Glutamatergic neuron (in vitro differentiated cells): ENCODE data around the gene C1QTNF1. TPM values are rescaled to one million over a fixed set of nuclear protein-coding genes. Genes with fewer than 3 reads are reported as not detected.
A peak's percentile ranks its signal among the peaks of the same experiment; 100 is the strongest.

Experiments
- DNase-seq: peaks from one replicate; pipeline ENCODE4 v3.0.0; 2022
- H3K27ac Mint-ChIP-seq: one replicate; pipeline ENCODE4 v1.8.0; 2020; ENCODE audit warnings: mild to moderate bottlenecking, mixed read lengths, inconsistent platforms; ENCODE audit not compliant: unreplicated experiment
- H3K27me3 Mint-ChIP-seq: one replicate; pipeline ENCODE4 v1.8.0; 2020; ENCODE audit warnings: mild to moderate bottlenecking, moderate library complexity, mixed read lengths, inconsistent platforms; ENCODE audit not compliant: unreplicated experiment
- H3K36me3 Mint-ChIP-seq: one replicate; pipeline ENCODE4 v1.8.0; 2020; ENCODE audit warnings: mild to moderate bottlenecking, mixed read lengths, inconsistent platforms; ENCODE audit not compliant: unreplicated experiment
- H3K4me1 Mint-ChIP-seq: one replicate; pipeline ENCODE4 v1.8.0; 2020; ENCODE audit warnings: mild to moderate bottlenecking, low read depth, mixed read lengths, inconsistent platforms; ENCODE audit not compliant: unreplicated experiment
- H3K4me3 Mint-ChIP-seq: one replicate; pipeline ENCODE4 v1.8.0; 2020; ENCODE audit warnings: mild to moderate bottlenecking, mixed read lengths, inconsistent platforms; ENCODE audit not compliant: unreplicated experiment
- H3K9me3 Mint-ChIP-seq: one replicate; pipeline ENCODE4 v1.8.0; 2020; ENCODE audit warnings: mild to moderate bottlenecking, moderate library complexity, mixed read lengths, inconsistent platforms; ENCODE audit not compliant: unreplicated experiment
- total RNA-seq: library from RNA; stranded (reverse); fragmentation: NEBNext Ultra II Directional; extraction: Animal tissue kit (Norgen Biotek cat#: 25700); gene quantifications from one replicate; pipeline ENCODE4 v1.2.1, GENCODE V29; 2021; ENCODE audit not compliant: unreplicated experiment
- TF ChIP-seq, protein P1 (sequence below): fragments of 200-600 bp; sonication (generic); IDR thresholded peaks from one replicate; pipeline ENCODE4 v1.5.0; 2021; ENCODE audit not compliant: partially characterized antibody, unreplicated experiment

The C1QTNF1 gene
- total RNA-seq, 1 donor from 2014 or later = 0.15 TPM

DNA sequence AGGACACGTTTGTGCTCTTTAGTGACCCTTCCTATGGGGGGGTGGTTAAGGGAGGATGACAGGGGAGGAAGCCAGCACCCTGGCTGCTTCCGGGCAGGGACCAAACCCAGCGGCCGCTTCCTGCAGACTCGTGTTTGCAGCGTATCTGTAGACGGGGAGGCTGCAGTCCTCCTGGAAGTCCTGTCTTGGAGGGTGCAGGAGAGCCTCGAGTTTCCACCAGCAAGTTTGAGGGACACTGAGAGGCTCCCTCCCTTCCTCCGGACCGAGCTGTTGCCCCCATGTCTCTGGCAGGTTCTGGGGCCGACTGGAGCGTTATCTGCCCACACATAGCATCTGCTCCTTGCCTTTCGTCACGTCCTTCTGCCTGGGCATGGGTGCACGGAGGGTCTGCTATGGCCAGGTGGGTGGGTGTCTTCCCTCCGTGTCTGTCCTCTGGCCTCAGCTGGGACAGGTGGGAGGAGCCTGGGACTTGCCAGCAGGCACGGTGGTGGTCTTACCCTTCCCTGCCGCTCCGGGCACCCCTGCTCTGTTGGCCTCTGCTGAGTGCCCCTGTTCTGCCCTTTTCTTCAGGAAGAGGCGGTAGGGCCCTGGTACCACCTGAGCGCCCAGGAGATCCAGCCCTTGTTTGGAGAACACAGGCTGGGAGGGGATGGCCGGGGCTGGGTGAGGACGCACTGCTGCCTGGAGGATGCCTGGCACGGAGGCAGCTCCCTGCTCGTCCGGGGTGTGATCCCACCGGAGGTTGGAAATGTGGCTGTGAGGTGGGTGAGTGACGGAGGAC is 59.4 kb downstream of the C1QTNF1 start:
- Mint-ChIP-seq H3K4me3 (no peak overlapping the region), H3K9me3 (peaks cover 12% of the 10 kb centered on the region), H3K27me3 (peaks cover 14% of the 10 kb centered on the region), H3K27ac (no peak overlapping the region), H3K36me3 (no peaks in the 10 kb centered on the region), H3K4me1 (peaks cover 5% of the 10 kb centered on the region)
- DNase-seq = peak; percentile 17
- TF ChIP-seq, protein P1, sequence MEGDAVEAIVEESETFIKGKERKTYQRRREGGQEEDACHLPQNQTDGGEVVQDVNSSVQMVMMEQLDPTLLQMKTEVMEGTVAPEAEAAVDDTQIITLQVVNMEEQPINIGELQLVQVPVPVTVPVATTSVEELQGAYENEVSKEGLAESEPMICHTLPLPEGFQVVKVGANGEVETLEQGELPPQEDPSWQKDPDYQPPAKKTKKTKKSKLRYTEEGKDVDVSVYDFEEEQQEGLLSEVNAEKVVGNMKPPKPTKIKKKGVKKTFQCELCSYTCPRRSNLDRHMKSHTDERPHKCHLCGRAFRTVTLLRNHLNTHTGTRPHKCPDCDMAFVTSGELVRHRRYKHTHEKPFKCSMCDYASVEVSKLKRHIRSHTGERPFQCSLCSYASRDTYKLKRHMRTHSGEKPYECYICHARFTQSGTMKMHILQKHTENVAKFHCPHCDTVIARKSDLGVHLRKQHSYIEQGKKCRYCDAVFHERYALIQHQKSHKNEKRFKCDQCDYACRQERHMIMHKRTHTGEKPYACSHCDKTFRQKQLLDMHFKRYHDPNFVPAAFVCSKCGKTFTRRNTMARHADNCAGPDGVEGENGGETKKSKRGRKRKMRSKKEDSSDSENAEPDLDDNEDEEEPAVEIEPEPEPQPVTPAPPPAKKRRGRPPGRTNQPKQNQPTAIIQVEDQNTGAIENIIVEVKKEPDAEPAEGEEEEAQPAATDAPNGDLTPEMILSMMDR = no peak

- H3K36me3 Mint-ChIP-seq = no peaks in the 10 kb centered on the region
- no peak for DNase-seq
- peaks cover 11% of the 10 kb centered on the region for H3K9me3 Mint-ChIP-seq
Measured at GRCh38 chr17:79084291-79085153, 60.6 kb downstream of the C1QTNF1 start.

DNA sequence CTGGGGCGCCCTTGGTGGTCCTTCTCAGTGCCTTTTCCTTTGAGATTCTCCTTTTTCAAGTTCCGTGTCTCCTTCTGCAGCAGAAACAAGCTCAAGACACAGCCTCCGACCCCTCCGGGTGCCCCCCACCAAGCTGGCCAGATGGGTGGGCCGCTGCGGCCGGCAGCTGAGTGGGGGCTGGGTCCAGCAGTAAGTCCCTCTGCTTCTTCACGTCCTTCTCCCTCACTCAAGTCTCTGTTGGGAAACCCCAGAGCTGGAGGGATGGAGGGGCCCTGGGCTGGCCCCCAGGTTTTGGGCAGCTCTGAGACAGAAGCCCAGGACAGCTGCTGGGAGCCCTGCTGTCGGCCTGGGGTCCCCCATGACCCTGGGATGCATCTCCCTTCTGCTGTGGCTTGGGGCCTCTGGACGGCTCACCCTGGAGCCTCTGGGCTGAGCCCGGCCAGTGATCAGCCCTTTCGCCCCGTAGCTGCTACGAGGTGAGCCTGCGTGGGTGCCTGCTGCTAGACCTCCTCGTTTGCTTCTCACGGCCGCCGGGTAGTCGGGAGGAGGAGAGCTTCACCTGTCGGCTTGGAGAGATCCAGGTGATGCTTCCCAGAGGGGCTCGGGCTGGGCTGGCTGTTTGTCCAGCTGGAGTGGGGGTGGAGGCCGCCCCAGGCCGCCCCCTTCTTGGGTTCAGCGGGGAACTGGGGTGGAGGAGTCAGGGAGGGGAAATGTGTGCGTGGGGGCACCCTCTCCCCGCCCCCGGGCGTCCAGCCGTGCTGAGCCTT is 61.4 kb downstream of the C1QTNF1 start:
- Mint-ChIP-seq H3K36me3 (no peaks in the 10 kb centered on the region), H3K27ac (no peak overlapping the region), H3K9me3 (peaks cover 11% of the 10 kb centered on the region), H3K4me1 (peaks cover 5% of the 10 kb centered on the region), H3K27me3 (peaks cover 12% of the 10 kb centered on the region), H3K4me3 (no peak overlapping the region)
- DNase-seq = peak; percentile 17
- TF ChIP-seq, protein P1 = no peak

More at GRCh38 chr17:79084291-79085153, 60.6 kb downstream of the C1QTNF1 start:
- Mint-ChIP-seq H3K4me3 (no peak overlapping the region), H3K27me3 (peaks cover 14% of the 10 kb centered on the region), H3K27ac (no peak overlapping the region), H3K4me1 (peaks cover 5% of the 10 kb centered on the region)
- TF ChIP-seq, protein P1 = no peak

GRCh38 chr17:79085921-79086551 is 62.1 kb downstream of the C1QTNF1 start:
- peaks cover 13% of the 10 kb centered on the region for H3K9me3 Mint-ChIP-seq
- peaks cover 7% of the 10 kb centered on the region for H3K4me1 Mint-ChIP-seq
- no peak for DNase-seq
- H3K36me3 Mint-ChIP-seq = no peaks in the 10 kb centered on the region
- H3K4me3 Mint-ChIP-seq = no peak overlapping the region
- no peak overlapping the region for H3K27ac Mint-ChIP-seq
- TF ChIP-seq, protein P1 = no peak
- peaks cover 14% of the 10 kb centered on the region for H3K27me3 Mint-ChIP-seq
